Stimulated activated CD8-positive, alpha-beta memory T cell treated with anti-CD3 and anti-CD28 coated beads, Interleukin-4, amount 100 ng/mL, for 4 hours (primary cell): ENCODE results near the gene NANOS1.

Experiments
- DNase-seq, 2 donors: peaks; one replicate each; pipeline ENCODE4 v3.0.0-alpha.2; 2020; ENCODE audit warnings: low read depth in 2 of 2, low spot score in 1 of 2

The NANOS1 gene

GRCh38 chr10:119029613-119030420, at the start of gene NANOS1:
TSS of gene NANOS1 (plus strand) at chr10:119029714. CDS start at chr10:119029802, 88 bp downstream.
- no peak for DNase-seq

DNA sequence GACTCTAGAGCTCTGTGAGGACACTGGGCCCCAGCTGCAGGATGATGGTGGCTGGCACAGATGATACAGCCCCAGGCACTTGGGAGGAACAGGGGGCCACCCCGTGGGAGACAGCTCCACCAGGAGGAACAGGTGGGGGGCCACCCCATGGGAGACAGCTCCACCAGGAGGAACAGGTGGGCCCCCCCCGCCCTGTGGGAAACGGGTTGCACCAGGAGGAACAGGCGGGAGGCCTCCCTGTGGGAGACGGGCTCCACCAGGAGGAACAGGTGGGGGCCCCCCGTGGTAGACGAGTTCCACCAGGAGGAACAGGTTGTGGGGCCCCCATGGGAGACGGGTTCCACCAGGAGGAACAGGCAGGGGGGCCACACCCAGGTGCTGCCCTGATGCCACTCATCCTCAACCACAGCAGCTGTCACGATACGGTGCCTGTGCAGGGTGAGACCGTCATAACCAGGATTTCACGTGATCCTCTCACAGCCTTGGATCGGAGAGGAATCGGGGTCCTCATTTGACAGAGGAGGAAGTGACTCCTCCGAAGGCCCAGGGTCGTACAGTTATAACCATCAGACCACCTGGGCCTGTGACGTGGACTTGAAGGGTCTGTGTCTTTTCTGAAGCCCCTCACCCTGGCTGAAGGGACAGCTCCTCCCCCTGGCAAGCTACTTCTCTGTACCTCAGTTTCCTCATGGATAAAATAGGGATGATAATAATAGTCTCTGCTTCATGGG, 49.2 kb upstream of the NANOS1 start:
- DNase-seq: no peak

GRCh38 chr10:118980870-118981269, 48.6 kb upstream of the NANOS1 start:
- no peak for DNase-seq

DNA sequence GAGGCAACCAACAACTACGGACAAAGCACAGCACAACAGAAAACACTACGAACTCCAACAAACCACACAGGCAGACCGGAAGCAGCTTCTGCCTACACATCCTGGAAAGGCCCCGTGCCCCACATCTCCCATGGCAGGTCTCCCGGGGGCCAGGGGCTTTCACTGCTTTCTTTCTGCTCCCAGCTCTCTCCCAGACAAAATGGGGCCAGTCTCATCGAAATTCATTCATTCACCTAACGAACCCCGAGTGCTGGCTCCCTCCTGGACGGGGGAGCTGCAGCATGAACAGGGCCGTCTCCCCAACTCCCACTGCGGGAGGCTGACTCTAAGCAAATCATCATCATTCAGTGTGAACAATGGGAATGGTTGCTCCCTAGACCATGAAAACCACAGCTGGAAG, 47.6 kb upstream of the NANOS1 start:
- no peak for DNase-seq

DNA sequence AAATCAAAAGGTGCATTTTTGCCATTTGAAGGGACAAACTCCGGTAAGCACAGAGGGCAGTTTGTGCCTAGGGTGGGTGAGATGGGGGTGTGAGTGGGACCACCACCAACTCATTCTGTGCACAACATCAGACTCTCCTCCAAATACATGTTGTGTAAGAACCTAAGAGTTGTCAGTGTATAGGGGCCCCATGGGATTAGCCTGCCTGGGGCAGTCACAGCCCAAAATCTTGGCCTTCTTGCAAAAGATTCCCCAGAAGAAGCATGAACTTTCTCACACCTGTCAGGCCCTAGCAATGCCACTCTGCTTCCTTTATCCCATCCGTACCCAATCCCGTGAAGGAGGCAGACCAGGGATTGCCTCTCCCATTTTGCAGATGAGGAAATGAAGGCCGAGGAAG, 47.1 kb upstream of the NANOS1 start:
- DNase-seq: no peak

GRCh38 chr10:118983263-118983662, 46.3 kb upstream of the NANOS1 start:
- DNase-seq: no peak

- no peak for DNase-seq
Observed at GRCh38 chr10:118985576-118985975, 43.9 kb upstream of the NANOS1 start.

DNA sequence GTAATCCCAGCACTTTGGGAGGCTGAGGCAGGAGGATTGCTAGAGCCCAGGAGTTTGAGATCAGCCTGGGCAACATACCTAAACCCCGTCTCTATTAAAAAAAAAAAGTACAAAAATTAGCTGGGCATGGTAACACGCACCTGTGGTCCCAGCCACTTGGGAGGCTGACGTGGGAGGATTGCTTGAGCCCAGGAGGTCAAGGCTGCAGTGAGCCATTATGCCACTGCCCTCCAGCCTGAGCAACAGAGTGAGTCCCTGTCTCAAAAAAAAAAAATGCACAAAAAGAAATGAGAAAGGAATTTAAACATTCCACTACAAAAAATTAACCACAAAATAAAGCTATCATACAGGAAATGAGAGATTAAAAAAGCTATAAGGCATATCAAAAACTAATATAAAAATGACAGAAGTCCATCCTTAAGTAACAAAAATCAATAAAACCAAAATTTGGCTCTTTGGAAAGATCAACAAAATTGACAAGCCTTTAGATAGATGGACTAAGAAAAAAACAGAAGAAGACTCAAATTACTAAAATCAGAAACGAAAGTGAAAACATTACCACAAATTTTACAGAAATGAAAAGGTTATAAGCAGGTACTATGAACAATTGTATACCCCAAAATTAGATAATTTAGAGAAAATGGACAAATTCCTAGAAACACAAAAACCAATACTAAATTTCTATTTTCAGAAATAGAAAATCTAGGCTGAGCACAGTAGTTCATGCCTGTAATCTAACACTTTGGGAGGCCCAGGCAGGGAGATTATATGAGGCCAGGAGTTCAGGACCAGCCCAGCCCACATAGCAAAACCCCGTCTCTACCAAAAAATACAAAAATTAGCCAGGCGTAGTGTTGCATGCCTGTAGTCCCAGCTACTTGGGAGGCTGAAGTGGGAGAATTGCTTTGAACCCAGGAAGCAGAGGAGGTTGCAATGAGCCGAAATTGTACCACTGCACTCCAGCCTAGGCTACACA, 42.4 kb upstream of the NANOS1 start:
- no peak for DNase-seq

DNA sequence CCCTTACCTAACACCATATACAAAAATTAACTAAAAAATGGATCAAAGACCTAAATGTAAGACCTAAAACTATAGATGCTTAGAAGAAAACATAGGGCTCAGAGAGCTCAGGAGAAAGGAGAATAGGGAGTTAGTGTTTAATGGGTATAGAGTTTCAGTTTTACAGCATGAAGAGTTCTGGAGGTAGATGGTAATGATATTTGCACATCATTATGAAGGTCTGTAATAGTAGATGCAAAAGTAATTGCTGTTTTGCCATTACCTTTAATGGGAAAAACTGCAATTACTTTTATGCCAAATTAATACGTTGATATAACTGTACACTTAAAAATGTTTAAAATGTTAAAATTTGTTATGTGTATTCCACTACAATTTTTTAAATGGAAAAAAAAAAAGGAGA, 39.2 kb upstream of the NANOS1 start:
- DNase-seq: no peak

DNA sequence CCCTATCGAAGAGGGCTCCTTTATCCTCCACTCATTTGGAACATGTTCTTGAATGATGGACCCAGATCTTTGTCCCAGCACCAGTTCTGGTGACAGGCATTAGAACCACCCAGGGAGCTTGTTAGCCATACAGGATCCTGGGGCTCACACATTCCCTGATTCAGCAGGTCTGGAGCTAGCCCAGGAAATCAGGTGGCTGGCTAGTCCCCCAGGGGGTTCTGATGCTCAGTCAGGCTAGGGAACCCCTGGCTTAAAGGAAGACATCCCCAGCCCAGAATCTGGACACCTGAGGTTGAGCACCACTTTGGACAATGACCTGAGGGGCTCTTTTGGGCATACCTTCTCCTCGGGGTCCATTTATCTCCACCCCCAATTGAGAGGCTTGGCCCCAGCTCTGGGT, 37.0 kb upstream of the NANOS1 start:
- no peak for DNase-seq

GRCh38 chr10:118993214-118993613, 36.3 kb upstream of the NANOS1 start:
- no peak for DNase-seq

DNA sequence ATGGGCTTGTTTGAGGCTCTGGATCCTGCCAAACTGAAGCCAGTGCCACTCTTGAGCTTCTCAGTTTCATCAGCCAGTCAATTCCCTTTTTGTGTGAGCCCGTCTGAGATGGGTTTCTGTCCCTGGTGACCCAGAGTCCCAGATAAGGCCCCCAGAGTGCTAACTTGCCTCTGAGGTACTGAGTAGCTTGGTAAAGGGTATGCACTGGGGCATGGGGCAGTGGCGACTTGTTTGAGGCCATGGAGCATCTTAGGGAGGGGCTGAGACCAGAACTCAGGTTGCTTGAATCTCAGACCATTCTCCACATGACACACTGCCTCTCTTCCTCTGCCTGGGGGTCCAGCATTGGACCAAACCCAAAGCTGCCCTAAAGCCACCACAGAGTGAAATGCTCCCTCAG, 35.2 kb upstream of the NANOS1 start:
- DNase-seq: no peak

- DNase-seq: no peak
Observed at GRCh38 chr10:118995739-118996138, 33.8 kb upstream of the NANOS1 start.

DNA sequence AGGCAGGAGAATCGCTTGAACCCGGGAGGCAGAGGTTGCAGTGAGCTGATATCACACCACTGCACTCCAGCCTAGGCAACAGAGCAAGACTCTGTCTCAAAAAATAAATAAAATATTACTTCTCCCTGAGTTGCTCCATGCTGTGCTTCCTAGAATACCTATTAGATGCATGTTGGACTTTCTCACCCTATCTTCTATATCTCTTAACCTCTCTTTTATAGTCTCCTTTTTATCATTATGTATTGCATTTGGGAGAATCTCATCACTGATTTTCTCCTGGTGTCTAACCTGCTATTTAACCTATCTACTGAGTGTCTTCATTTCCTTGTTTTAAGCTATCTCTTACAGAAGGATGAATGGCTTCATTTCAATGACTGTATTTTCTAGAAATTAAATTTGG, 32.1 kb upstream of the NANOS1 start:
- no peak for DNase-seq

GRCh38 chr10:118998183-118998582, 31.3 kb upstream of the NANOS1 start:
- DNase-seq: no peak

DNA sequence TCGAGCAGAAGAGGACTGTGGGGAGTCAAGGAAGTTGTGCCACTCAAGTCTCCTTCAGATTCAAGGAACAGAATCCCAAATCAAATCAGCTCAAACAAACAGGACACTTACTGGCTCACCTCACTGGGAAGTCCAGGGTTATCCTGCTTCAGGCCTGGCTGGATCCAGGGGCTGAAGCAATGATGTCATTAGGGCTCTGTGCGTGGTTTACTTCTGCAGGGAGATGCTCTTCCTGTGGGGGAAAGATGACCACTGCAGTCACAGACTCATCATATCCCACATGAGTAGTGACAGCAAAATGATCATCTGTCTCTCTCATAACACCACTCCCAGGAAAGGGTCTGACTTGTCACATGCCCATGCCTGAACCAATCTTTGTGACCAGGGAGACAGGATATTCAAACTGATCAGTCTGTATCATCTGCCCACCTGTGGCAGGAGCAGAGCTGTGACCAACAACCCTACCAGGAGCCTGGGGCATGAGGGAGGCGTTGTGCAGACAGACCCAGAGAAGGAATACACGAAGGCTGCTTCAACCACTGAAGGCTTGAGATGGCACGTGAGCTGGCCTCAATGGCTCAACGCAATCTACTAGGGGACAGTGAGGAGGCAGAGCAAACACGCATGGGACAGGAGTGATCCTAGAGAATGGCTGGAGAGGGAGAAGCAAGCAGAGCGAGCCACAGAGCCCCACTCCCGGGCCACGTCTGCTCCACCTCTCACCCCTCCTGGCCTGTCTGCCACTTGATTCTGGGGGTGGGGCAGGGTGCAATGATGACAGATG, 27.6 kb upstream of the NANOS1 start:
- DNase-seq: no peak

- no peak for DNase-seq
Observed at GRCh38 chr10:119003572-119004289, 25.8 kb upstream of the NANOS1 start.

DNA sequence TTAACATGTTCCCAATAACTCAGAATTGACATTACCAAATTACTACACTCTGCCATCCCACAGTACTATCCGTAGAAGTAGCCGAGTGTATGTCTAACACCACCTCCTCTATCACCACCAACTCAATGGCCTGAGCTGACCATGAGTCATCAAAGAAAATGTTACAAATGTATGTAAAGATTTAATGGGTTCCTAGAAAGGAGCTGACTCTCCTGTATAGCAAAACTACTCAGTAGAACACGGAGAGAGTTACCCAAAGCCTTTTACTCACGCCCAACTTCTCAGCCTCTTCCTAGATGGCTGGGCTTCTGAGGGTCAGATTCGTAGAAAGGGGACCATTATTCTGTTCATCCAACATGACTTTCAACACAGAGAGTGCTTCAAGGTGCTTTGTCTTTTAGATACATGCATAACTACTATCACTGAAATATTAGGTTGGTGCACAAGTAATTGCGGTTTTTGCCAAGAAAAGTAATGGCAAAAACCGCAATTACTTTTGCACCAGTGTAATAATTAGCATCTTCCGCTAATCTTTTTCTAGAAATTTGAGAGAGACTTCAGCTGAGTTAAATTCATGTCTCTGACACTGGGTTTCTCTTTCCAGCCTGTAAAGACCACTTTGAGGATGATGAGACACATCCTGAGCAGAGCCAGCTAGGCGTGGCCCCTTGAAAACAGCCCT, 24.0 kb upstream of the NANOS1 start:
- DNase-seq: no peak

- DNase-seq: no peak
Observed at GRCh38 chr10:119006451-119007210, 22.9 kb upstream of the NANOS1 start.
